IPS-NIHi11 (cell line): Measurements from ENCODE around the gene NDUFS7.

Experiments used
- DNase-seq: peaks from one replicate; pipeline ENCODE4 v3.0.0; 2012; ENCODE audit warnings: mixed read lengths, low spot score

The NDUFS7 gene

GRCh38 chr19:1401138-1401888 is 17.6 kb downstream of the NDUFS7 start, which contains the start of gene GAMT:
GAMT (minus strand) TSS chr19:1401542; CDS start chr19:1401476, 66 bp downstream.
- DNase-seq: peak; percentile 87

- no peak for DNase-seq
These were observed 18.1 kb downstream of the NDUFS7 start for GRCh38 chr19:1401889-1402217.

DNA sequence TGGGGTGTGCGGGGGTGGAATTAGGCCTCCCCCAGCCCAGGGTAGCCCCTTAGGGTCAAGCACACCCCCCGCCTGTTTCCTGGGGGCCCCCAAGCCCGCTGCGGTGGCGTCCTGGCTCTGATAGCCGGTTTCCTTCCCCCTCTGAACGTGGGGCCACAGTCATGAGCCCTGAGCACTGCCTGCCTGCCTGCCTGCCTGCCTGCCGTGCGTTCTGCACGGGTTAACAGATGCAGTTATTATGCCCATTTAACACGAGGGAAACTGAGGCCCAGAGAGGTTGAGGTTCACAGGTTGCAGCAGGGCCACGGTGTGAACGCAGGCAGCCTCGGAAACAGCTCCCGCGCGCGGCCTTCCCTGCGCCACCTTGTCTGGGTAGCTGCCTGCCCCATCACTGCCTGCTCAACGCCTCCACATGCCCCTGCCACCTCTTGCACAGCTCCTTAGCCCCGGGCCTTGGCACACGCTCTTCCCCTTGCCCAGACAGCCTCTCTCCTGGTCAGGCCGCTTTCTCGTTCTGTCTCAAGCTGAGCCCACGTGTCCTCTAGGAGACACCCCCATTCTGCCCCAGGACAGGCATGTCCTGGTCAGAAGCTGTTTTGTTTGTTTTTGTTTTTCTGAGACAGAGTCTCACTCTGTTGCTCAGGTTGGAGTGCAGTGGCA is 18.8 kb downstream of the NDUFS7 start:
- no peak for DNase-seq

- DNase-seq: peak; percentile 97
These were observed 23.2 kb downstream of the NDUFS7 start for GRCh38 chr19:1406774-1407527.

GRCh38 chr19:1407528-1408299 is 24.0 kb downstream of the NDUFS7 start, which contains the start of gene DAZAP1:
DAZAP1 (plus strand) TSS chr19:1407586; CDS start chr19:1407774, 188 bp downstream.
- no peak for DNase-seq

DNA sequence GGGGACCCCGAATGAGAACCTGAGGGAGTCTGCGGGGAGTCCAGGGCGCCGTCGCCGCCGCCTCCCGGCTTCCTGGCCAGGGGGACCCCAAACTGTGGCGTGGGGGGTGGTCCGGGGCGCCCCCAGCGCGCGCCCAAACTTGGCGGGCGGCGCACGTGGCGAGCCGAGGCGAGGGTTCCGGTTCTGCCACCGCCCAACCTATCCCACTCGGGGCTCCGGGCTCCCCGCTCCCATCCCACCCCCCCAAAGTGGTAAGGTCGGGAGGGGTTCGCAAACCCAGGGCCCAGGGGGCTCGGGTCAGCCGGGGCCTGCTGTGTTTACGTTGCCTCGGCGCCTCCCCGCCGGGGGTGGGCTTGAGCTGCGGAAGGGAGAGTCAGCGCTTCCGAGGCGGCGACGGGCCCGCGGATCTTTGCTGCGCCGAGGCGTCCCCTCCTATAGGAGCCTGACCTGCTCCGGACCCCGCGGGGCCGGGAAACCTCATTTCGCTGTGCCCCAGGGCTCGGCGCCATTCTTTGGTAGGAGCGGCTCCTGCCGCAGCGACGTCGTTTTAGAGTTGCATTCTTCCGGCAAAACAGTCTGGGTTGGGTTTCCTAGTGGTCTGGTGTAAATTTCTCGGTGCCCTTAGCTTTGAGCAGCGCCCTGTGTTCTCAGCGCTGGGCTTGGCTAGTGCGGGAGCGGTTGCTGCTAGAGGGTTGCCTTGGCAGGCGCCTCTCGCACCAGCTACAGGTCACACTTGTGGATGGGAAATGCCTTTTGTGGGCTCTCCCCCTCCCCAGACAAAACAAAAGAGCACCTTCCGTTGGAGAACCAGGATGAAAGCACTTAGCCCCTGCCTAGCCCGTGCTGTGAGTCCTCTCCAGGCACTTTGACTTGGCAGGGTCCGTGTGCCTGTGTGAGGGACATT is 24.8 kb downstream of the NDUFS7 start:
- peak; percentile 45 for DNase-seq

DNA sequence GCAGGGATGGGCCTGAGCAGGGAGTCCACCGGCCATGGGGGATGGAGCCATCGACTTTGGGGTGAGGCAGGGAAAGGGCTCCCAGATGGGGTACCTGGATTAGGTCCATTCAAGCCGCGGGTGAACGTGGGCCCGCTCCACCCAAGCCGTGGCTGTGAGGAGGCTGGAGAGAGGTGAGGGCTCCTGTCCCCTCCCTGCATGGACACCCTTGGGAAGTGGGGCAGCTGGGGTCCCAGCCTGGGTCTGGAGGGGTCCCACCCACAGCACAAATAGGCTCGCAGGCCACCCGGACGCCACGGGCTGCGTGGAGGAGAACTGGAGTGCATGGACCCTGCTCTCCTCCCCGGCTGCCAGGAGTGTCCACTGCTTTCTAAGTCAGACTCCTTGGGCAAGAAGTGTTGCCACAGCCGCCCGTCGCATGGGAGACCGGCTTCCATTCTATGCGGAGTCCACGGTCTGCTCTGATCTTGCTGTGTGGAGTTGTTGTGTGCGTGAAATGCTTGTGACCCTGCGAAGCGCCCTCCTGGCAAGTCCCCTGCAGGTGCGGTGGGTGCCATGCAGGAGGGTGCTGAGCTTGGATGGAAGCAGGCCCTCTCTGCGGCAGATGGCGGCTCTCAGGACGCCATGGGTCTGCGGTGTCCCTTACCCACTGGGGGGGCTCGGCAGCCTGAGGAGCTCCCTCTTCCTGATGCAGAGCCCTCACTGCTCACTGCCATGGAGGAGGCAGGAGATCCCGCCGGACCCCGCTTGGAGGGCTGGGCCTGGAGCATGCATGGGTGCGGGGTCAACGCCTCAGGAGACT is 25.7 kb downstream of the NDUFS7 start:
- no peak for DNase-seq

- no peak for DNase-seq
These were observed 26.6 kb downstream of the NDUFS7 start for GRCh38 chr19:1410136-1410786.

DNA sequence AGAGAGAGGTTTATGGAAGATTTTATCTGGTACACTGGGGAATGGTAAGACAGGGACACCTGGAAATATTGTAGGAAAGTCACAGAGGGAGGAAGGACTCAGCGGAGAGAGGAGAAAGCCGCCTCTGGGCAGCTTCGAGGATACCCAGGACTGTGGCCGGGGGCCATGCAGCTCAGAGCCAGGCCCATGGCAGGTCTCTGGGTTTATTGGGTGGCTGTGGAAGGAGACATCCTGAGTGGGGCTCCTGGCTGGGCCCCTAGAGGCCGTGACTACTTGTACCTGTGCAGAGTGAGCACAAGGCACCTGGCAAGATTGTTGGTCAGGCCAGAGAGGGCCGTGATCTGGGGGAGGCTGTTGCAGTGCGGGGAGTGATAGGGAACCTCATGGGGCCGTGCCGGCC is 27.1 kb downstream of the NDUFS7 start:
- DNase-seq: no peak

DNA sequence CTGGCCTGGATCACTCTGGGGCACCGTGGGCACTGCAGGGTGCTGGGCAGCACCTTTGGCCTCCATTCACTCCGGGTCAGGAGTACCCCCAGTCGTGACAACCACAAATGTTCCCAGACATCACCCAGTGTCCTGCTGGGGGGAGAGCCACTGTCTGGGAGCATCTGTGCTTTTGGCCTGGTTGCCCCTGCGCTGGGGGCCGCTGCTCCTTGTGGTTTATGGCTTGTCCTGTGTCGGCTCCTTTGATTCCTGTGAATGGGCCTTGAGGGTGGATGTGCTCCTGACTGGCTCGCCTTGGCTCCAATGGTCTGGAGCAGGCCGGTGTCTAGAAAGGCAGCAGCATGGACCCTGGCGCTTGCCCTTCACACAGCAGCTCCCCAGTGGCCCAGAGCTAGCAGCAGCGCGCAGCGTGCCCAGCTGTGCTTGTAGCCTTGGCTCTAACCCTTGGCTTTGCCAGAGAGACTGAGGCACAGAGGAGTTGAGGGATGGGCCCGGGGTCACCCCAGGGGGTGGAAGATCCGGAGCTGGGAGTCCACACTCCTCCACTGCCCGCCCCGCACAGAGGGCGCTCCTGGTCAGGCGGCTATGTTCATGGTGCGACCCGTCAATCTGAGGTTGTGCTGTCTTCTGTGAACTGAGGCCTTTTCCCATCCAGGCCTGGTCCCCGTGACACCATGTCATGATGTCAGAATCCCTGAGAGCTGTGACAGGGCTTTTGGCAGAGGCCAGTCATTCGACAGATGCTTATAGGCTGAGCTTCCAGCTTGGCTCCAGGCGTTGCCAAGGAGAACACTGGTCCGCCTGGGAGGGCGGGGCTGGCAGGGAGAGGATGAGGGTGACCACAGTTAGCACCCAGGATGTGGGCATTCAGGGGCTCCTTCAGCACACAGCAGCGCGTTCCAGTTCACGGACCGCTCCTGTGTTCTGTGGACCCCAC is 27.8 kb downstream of the NDUFS7 start:
- DNase-seq: no peak

GRCh38 chr19:1412323-1412923 is 28.7 kb downstream of the NDUFS7 start:
- no peak for DNase-seq

GRCh38 chr19:1412995-1413800 is 29.5 kb downstream of the NDUFS7 start:
- DNase-seq: no peak

DNA sequence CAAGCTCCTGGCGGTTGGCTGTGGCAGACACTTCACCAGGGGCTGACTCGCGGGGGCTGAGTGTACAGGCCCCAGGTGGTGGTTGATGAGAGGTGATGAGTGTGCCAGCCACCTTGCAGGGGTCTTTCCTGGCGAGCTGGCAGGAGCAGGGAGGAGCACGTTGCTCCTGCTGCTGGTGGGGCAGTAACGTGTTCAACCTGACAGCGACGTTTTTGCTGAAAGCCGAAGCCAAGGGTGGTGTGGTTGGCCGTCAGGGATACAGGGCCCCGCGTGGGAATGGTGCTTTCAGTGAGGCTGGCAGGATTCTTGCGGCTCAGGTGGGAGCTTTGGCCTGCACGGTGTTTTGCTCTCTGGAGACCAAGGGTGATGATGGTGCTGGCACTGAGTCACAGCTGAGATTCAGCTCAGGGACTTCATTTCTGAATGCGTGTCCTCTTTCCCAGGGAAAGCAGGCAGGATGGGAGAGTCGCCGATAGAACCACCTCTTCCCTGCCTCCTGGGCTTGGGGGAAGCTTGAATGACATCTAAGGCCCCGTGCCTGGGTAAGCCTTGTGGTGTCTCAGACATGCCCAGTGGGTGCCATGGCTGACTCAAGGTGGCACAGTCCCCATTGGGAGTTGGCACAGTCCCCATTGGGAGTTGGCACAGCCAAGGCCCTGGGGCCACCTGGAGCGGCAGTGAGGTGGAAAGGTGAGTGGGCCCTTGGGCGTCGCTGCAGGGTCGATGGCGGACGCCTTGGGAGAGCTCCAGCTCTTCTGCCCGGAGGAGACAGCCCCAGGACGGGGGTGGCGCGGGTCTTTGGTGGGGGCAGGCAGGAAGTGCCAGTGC is 32.5 kb downstream of the NDUFS7 start:
- DNase-seq: no peak

GRCh38 chr19:1417145-1417544 is 33.4 kb downstream of the NDUFS7 start:
- DNase-seq: no peak

DNA sequence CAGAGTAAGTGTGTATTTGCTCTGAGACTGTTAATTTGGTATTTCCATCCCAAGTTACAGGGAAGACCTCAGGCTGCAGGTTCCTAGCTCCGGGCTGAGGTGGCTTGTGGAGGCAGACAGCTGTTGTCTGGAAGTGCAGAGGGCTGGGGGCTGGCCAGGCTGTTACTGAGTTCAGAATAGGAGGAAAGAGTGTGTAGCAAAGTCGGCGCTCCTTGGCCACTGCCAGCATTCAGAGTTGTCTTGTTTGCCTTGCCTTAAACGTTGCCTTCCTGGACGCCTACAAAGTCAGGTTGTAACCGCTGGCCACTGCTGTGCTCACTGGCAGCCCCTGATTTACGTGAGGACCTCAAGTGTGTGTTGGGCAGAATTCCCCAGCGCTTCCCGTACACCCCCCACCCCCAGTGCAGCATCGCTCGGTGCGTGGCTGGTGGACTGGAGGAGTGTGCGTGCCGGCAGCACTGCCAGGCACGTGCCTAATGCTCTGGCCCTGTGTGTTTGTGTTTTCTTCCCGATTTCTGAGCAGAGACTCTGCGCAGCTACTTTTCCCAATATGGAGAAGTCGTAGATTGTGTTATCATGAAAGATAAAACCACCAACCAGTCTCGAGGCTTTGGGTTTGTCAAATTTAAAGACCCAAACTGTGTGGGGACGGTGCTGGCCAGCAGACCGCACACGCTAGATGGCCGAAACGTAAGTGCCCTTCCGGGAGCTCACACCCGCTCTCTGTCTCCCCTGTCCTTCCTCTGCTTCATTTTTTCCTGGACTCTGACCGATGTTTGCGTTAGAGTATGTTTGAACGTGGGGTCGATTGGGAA is 34.2 kb downstream of the NDUFS7 start:
- DNase-seq: no peak

- no peak for DNase-seq
These were observed 34.7 kb downstream of the NDUFS7 start for GRCh38 chr19:1418496-1418775.
